Measurements from ENCODE around the gene RGS3.

The RGS3 gene

DNA sequence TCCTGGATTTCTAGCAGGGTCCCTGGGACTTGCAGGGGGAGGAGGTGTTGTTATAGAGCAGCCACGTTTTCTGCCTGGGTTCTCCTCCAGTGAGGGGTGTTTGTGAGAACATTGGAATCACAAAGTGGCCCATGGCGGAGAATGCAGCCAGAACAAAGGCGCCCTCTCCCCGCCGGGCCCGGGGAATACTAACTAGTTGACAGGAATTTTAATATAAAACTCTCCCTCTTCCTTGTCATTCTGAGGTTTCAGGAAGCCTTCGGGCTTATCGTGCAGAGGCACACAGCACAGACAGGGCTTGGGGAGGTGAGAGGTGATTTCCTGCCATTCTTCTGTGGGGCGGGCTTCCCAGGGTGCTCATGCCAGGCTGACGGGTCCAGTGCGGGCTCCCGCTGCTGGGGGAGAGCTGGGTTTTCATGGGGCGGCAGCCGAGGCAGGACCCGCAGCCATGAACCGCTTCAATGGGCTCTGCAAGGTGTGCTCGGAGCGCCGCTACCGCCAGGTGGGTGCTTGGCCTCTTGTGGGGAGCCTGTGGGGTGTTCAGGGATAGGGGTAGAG, 37.7 kb downstream of the RGS3 start:
- H3K27me3 ChIP-seq = no peaks in the 10 kb centered on the region
- no peak for DNase-seq
- intact Hi-C loops (cut with DNase I; ENCODE audit: low total_unique reads) = no loop called here
- peak overlapping the region; percentile 14 to 17 for H3K4me3 ChIP-seq
- TF ChIP-seq, protein P1, sequence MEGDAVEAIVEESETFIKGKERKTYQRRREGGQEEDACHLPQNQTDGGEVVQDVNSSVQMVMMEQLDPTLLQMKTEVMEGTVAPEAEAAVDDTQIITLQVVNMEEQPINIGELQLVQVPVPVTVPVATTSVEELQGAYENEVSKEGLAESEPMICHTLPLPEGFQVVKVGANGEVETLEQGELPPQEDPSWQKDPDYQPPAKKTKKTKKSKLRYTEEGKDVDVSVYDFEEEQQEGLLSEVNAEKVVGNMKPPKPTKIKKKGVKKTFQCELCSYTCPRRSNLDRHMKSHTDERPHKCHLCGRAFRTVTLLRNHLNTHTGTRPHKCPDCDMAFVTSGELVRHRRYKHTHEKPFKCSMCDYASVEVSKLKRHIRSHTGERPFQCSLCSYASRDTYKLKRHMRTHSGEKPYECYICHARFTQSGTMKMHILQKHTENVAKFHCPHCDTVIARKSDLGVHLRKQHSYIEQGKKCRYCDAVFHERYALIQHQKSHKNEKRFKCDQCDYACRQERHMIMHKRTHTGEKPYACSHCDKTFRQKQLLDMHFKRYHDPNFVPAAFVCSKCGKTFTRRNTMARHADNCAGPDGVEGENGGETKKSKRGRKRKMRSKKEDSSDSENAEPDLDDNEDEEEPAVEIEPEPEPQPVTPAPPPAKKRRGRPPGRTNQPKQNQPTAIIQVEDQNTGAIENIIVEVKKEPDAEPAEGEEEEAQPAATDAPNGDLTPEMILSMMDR (IDR thresholded peaks at IDR 0.05) = no peak
- peaks cover 0 to 37% (median 14%) of the 10 kb centered on the region in 4 donors for H3K4me1 ChIP-seq
- H3K9me3 ChIP-seq = no peaks in the 10 kb centered on the region
- H3K27ac ChIP-seq = peak overlapping the region; percentile 71 to 73
- peaks cover 9 to 30% (median 22%) of the 10 kb centered on the region in 3 donors for H3K36me3 ChIP-seq

DNA sequence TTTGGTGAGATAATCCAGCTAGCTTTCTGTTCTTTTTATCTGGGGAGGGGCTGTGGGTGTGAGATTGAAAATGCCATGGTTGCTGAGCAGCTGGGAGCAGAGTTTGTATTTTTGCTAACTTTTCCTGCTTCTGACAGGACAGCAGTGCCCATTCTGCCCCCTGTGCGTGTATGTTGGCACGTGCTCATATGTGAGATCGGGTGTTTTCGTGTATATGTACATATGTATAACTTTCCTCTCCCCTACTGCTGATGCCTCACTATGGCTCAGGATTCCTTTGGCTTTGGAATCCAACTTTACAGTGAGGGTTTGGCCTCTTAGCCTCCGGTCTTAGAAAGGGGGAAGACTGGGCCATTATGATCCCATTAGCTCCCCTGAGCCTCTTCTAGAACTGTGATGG, 38.3 kb downstream of the RGS3 start:
- Histone ChIP-seq H3K27ac (peak overlapping the region; percentile 71 to 73), H3K36me3 (peaks cover 11 to 30% (median 22%) of the 10 kb centered on the region in 3 donors), H3K27me3 (no peaks in the 10 kb centered on the region), H3K4me3 (peak overlapping the region; percentile 14 to 17), H3K9me3 (no peaks in the 10 kb centered on the region), H3K4me1 (peaks cover 0 to 41% (median 14%) of the 10 kb centered on the region in 4 donors)
- TF ChIP-seq, protein P1 (IDR thresholded peaks at IDR 0.05) = no peak
- no peak for DNase-seq
- intact Hi-C loops (cut with DNase I; ENCODE audit: low total_unique reads) = no loop called here

DNA sequence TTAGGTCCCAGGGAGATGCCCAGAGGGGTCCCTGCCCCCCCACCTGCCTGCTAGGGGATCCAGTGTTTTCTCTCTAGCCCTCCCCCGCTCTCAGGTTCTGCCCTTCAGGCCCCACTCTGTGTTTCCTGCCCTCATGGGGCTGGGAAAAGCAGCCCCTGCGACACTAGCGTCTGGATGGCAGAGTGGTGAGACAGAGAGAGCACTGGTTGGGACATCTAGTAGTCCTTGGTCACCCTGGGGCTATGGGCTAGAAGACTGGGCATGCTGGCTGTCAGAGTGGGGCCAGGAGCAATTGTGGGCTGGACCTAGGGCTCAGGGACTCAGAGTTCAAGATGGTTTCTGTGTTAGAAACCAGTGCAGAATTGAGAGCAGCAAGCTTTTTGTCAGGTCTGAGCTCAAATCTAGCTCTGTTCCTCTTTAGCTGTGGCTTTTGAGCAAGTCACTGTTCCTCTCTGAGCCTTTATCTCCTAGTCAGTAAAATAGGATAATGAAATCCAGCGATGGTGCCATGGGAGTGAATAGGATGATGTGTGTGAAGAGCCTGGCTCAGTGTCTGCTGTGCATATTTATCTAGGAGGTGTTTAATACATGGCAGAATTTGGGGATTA, 39.0 kb downstream of the RGS3 start:
- Histone ChIP-seq H3K27ac (peak overlapping the region; percentile 71 to 73), H3K9me3 (no peaks in the 10 kb centered on the region), H3K36me3 (peaks cover 18 to 34% (median 19%) of the 10 kb centered on the region in 3 donors), H3K4me1 (peaks cover 0 to 41% (median 14%) of the 10 kb centered on the region in 4 donors), H3K27me3 (no peaks in the 10 kb centered on the region), H3K4me3 (peak overlapping the region; percentile 8 to 14)
- intact Hi-C loops (cut with DNase I; ENCODE audit: low total_unique reads) = no loop called here
- DNase-seq = no peak
- TF ChIP-seq, protein P1 (IDR thresholded peaks at IDR 0.05) = no peak

DNA sequence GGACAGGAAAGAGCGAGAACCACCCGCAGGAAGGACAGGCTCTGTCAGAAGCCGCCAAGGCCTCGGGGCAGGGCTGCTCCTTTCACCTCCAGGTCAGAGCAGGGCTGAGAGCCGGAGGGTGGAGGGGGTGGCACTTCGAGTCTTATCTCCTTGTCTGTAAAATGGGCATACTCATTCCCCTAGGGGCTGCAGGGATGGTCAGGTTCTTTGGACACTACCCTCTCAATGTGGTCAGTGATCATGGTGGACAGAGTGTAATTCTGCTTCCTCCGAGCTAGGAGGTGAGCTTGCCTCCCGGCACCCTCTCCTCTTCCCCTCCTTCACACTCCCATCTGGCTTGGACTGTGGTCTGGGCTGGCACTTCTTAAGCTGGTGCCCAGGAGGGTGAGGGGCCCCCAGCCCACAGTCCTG, 39.6 kb downstream of the RGS3 start:
- H3K9me3 ChIP-seq = no peaks in the 10 kb centered on the region
- TF ChIP-seq, protein P1 (IDR thresholded peaks at IDR 0.05) = no peak
- peaks cover 13 to 34% (median 21%) of the 10 kb centered on the region in 3 donors for H3K36me3 ChIP-seq
- DNase-seq = no peak
- no peaks in the 10 kb centered on the region for H3K27me3 ChIP-seq
- H3K27ac ChIP-seq = peak overlapping the region; percentile 71 to 73
- peaks cover 0 to 46% (median 17%) of the 10 kb centered on the region in 4 donors for H3K4me1 ChIP-seq
- intact Hi-C loops (cut with DNase I; ENCODE audit: low total_unique reads) = no loop called here
- peak overlapping the region; percentile 3 to 14 for H3K4me3 ChIP-seq

DNA sequence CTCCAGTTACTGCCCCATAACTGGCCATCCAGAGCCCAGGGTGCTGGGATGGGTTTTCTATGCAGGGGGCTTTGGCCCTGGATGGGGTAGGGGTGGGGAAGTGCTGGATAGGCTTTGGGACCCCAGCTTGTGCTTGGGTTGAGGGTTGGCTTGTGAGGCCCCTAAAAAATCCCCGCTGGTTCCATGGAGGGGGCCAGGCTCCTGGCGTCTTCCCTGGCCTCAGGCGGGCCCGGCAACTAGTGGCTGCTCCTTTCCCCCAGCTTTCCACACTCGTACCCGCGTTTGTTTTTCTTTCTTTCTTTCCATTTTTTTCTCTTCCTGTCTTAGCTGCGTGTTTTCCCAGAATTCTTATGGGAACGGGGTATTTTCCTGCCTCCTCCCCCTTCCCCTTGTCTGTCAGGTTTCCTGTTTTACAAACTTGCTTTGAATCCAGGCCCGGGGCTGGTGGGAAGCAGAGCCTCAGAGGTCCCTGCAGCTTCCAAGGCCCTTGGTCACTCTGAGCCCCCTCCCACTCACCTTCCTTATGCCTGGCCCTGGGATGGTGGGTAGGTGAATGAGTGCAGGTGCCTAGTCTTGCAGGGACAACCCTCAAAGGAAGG, 40.2 kb downstream of the RGS3 start:
- Histone ChIP-seq H3K4me3 (peak overlapping the region; percentile 3 to 14), H3K27me3 (no peaks in the 10 kb centered on the region), H3K36me3 (peaks cover 12 to 29% (median 21%) of the 10 kb centered on the region in 3 donors), H3K9me3 (no peaks in the 10 kb centered on the region), H3K4me1 (peaks cover 0 to 51% (median 23%) of the 10 kb centered on the region in 4 donors), H3K27ac (peak overlapping the region; percentile 71 to 73)
- DNase-seq = no peak
- TF ChIP-seq, protein P1 (IDR thresholded peaks at IDR 0.05) = no peak
- intact Hi-C loops (cut with DNase I; ENCODE audit: low total_unique reads) = no loop called here

Data from tibial artery (tissue), 4 donors.